ENCODE results near the gene SLC38A10.
A peak's percentile ranks its signal among the peaks of the same experiment; 100 is the strongest.

SLC38A10 gene

DNA sequence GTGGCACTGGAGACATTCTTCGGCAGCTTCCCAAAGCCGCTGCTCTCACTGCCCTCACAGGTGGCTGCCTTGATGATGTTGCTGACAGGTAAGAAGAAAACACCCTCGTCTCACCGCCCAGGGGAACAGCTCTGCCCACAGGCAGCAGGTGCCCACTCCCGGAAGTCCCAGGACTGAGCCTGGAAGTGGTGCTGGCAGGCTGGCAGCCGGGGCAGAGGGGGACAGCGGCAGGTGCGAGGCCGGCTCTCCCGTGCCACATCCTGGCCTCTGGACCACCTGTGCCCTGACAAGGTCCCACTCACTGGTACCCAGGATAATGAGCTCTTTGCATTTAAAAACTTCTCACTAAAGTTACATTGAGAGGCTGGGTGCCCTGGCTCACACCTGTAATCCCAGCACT lies 92.8 kb downstream of the SLC38A10 start:
- DNase-seq (ENCODE audit: low spot score) = no peak

DNA sequence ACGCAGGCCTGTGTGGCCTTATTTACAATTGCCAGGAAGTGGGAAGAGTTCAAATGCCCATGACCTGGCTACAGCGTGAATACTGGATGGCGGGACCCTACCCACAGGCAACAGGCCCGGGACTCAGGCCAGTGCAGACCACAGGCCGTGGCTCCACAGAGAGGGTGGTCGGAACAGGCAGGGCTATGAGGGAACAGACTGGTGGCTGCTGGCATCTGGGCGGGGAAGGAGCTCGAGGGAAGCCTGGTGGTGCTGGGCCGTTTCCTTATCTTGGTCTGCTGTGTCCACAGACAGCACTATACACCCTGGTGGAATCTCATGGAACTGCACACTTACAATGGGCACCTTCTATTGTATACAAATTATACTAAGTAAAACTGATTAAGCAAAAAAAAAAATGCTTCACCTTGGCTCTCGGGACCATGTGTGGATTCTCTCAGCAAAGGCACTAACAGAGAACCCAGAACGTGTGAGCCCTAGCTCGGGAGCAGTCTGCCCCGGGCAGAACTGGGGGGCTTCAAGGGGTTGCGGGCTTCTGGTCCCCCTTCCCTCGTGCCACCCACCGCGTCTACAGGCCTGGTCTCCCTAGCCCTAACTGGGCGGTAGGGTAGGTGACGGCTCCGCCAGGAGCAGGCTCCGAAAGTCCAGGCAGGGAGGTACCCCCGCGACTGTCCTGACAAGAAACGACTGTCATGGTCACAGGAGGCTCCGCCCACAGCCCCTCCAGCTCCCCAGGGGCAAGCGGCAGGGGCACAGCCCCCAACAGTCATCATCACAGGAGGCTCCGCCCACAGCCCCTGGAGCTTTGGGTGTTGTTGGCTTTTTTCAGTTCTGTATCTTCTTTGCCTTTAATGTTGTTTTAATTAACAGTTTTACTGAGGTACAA lies 94.2 kb downstream of the SLC38A10 start:
- DNase-seq (ENCODE audit: low spot score) = peak; percentile 66

DNA sequence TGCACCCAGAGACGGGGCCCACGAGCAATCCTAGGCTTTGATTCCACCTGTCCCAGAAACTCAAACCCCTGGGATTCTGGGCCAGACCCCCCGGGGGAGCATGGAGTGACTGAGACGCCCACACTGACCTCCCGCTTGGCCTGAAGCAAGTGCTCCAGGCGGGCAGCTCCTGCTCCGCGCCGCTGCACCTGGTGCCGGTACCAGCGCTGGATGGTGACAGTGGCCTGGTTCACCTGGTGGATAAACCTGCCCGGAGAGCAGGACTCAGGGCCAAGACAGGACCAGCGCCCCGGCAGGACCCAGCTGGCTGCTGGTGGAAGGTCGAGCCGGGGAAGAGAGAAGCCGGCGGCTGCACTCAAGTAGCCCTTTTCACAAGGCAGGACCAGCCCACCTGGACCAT lies 94.9 kb downstream of the SLC38A10 start:
- no peak for DNase-seq (ENCODE audit: low spot score)

DNA sequence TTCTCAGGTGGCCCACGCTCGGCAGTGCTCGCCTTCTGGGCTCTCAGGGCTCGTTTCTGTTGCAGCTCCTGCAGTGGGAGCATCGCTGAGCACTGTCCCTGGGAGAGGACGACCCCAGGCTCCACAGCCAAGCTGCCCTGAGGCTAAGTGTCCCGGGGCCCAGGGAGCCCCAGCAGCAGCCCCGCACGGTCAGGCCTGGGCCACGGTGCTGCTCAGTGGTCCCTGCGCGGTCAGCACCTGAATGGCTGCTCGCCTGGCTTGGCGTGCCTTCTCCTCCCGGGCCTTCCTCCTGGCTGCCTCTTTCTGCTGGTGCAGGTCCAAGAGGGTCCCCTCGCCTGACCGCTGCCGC lies 95.7 kb downstream of the SLC38A10 start:
- no peak for DNase-seq (ENCODE audit: low spot score)

DNA sequence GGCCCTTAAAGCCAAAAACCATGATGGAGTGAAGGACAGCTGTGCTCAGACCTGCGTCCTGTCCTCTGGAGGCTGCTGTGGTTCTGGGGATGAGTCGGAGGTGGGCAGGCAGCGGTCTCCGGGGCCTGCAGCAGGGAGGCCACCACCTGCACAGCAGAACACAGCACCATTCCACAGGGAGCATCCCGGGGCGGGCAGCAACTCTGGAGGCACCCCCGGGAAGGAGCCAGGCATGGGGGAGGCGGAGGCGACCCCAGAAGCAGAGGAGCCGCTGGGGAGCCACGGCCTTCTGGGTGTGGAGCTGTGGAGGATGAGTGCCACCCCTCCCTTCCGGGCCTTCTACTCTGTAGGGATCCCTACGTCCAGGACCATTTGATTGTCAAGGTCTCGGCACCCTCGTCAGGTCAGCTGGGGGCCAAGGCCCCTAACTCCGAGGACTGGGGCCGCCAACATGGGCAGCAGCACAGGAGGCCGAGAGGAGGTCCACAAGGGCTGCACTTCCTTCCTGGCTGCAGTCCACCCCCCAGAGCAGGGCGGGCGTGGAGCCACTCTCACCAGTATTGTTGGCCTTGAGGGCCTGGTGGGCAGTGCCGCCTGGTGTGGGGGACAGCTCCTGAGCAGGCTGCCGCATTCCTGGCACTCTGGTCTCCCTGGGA lies 96.2 kb downstream of the SLC38A10 start:
- no peak for DNase-seq (ENCODE audit: low spot score)

DNA sequence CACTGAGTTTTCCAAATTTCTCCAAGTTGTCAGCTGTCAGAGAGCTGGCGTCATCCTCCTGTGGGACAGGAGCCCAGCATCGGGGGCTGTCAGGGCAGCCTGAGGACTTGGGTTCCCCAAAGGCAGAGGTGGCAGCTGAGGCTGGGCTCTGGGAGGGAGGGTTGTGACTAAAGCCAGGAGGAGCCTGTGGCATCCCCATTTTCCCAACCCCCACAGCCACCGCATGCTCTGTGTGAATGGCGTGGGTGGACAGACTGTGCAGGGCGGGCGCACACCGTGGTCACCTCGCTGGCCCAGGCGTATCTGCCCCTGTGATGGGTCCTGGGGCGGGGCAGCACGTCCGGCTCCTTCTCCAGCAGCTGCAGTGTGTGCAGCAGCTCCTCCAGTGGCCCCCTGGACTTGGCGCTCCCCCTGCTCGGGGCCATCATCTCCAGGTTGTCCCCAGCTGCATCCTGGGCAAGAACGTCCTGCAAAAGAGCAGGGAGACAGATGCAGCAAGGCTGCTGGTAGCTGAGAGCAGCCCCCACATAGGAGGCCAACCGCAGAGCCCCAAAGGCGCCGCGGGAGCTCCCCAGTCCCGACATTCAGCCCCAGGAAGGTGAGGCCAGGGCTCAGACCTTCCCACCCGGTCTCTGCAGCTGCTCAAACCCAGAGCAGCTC lies 97.1 kb downstream of the SLC38A10 start:
- no peak for DNase-seq (ENCODE audit: low spot score)

DNA sequence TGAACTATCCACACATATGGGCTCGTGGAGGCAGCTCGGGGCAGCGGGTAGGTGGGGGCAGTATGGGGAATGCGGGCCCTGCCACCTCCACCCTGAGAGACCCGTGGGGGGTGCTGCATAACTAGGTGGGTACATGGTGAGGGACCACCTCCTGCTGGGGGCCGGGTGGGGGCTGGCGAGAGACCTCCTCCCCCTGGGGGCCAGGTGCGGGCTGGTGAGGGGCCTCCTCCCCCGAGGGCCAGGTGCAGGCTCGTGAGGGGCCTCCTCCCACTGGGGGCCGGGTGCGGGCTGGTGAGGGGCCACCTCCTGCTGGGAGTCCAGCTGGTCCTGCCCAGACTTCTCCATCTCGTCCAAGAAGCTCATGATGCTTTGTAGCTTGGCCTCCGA lies 97.7 kb downstream of the SLC38A10 start:
- no peak for DNase-seq (ENCODE audit: low spot score)

DNA sequence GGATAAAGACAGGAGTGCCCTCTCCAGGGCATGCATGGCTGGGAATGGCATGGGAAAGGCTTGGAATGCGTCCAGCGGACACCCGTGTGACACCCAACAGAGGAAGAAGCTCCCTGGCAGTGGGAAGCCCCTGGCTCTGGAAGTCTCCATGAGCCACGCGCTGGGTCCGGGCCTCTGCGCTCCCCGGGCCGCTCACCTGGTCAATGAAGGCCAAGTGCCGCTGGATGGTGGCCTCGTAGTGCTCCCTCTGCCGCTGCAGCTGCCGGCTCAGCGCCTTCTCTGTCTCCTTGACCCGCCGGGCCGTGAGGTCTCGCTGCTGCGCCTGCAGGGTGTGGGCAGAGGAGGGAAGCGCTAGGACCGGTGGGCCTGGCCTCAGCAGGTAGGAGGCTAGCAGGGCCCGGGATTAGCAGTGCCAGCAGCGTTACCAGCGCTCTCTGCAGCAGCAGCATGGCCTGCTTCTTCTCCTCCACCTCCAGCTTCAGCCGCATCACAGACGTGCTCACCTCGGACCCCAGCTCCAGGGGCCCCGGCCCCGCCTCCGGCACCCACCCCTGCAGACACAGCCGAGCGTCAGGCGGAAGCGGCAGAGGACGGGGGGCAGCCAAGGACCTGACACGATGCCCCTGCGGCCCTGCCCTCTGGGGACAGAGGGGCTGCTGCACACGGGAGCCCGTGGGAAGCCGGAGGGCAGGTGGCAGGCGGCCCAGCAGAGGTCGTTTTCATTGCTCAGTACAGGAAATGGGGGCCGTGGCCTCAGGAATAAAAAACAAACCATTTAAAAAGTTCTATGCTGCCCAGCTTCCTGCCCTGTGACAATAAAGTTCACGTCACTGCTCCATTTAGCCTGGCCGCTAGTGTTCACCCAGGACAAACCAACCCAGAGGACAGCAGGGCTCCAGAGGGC lies 98.3 kb downstream of the SLC38A10 start:
- DNase-seq (ENCODE audit: low spot score) = no peak

DNA sequence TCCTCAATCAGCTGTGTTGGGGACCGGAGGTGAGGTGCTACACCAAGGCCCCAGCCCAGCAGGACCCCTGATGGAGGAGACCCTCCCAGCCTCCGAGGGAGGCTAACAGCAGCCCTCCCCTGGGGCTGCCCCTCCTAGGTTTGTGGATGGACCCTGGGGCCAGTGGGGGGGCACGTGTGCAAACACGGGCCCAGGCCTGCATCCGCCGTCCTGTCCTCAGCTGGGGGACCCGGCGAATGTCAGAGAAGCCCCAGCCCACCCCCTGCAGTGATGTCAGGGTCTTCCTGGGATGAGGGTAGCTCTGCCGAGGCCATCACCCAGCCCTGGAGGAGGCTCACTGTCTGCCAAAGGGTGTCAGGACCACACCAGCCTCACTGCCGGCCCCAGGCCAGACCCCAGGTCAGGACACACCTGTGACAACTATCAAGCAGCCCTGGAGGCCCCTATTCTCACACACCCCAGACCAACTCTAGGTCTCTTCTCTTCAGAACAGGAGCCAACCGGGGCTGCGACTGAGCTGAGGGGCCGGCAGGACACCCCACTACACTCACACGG lies 99.1 kb downstream of the SLC38A10 start:
- DNase-seq (ENCODE audit: low spot score) = no peak

Data from COLO829 (cell line).